GM12865 (cell line): Measurements from ENCODE around the gene GRID1.

ENCODE experiments used
- DNase-seq: peaks from one replicate; pipeline ENCODE4 v3.0.0; 2010; ENCODE audit warnings: low read depth
- H3K4me3 ChIP-seq: 2 replicates; pipeline ENCODE4 v1.5.1; 2011; ENCODE audit warnings: mild to moderate bottlenecking, low read depth, low read length, control low read depth
- TF ChIP-seq, protein P1 (sequence below): IDR thresholded peaks from 2 replicates; pipeline ENCODE4 v1.5.1; 2011; ENCODE audit warnings: low read length, control low read depth, low read depth, inconsistent platforms; ENCODE audit not compliant: insufficient read depth; ENCODE audit errors: missing control alignments

GRID1 gene

DNA sequence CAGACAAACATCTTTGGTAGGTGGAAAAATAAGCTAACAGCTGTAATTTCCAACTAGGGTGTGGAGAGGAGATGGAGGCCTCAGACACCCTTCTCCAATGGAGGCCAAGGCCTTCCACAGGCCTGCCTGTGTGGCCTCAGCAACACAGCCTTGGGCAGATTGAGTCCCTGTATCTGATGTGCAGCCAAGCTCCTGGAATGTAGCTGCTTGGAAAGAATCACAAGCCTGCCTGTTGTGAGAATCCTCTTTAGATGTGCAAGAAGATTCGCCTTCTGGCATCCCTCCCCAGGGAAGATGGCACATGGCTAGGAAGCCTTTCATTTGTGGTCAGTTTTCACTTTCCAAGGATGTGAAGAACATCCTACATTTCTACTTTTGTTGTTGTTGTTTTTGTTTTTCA, 684.0 kb downstream of the GRID1 start:
- TF ChIP-seq, protein P1, sequence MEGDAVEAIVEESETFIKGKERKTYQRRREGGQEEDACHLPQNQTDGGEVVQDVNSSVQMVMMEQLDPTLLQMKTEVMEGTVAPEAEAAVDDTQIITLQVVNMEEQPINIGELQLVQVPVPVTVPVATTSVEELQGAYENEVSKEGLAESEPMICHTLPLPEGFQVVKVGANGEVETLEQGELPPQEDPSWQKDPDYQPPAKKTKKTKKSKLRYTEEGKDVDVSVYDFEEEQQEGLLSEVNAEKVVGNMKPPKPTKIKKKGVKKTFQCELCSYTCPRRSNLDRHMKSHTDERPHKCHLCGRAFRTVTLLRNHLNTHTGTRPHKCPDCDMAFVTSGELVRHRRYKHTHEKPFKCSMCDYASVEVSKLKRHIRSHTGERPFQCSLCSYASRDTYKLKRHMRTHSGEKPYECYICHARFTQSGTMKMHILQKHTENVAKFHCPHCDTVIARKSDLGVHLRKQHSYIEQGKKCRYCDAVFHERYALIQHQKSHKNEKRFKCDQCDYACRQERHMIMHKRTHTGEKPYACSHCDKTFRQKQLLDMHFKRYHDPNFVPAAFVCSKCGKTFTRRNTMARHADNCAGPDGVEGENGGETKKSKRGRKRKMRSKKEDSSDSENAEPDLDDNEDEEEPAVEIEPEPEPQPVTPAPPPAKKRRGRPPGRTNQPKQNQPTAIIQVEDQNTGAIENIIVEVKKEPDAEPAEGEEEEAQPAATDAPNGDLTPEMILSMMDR, result no peak
- no peak overlapping the region for H3K4me3 ChIP-seq
- DNase-seq, result no peak

DNA sequence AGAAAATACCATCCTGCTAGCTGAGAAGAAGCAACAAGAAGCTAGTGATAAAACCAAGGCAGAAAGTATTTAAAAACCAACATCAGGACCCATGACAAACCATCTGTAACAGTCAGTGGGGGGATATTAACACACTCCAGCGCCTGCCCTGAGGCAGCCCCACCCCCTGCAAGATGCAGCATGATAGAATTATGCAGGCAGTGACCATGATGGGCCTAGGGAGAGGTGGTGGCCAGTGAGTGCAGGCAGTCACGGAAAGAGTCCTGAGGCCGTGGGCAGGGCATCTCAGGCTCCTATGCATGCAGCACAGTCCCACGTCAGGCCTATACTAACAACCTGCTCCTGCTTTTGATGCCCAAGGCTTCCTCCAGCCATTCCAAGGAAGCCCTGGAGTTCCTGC, 686.9 kb downstream of the GRID1 start:
- no peak overlapping the region for H3K4me3 ChIP-seq
- DNase-seq, result no peak
- TF ChIP-seq, protein P1, result no peak

DNA sequence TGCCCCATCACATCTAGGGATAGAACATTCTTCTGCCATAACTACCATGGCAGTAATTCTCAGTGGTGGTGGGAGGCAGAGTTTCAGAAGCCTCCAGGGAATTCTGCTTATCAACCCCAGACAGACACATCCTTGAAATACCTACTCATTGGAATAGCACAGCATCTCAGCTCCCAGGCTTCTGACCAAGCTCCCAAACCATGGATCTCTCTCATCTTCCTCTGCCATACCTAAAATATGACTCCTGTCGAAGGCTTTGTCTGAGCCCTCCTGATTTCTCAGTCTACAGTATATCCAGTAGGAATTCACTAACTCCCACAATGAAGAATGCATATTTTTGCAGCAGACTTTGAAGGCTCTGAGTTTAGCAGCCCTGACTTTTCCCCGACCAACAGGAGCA, 687.5 kb downstream of the GRID1 start:
- no peak overlapping the region for H3K4me3 ChIP-seq
- TF ChIP-seq, protein P1, result no peak
- no peak for DNase-seq

DNA sequence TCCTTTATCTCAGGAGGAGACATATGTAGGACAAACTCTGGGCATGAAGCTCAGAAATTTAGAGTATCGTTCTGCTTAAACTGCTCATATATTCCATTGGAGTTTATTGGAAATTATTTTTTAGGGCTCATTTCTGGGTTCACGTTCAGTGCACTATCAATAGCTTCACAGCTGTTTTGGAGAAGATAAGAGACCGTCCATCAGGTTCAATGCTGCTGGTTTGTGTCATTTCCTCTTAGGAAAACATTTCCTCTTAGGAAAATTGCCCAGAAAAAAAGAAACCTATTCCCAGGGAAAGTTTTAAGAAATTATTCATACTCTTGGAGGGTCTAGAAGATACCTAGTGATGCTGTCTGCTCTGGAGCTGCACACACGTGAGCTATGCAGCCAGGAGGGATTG, 691.7 kb downstream of the GRID1 start:
- H3K4me3 ChIP-seq, result no peak overlapping the region
- DNase-seq, result no peak
- TF ChIP-seq, protein P1, result no peak

DNA sequence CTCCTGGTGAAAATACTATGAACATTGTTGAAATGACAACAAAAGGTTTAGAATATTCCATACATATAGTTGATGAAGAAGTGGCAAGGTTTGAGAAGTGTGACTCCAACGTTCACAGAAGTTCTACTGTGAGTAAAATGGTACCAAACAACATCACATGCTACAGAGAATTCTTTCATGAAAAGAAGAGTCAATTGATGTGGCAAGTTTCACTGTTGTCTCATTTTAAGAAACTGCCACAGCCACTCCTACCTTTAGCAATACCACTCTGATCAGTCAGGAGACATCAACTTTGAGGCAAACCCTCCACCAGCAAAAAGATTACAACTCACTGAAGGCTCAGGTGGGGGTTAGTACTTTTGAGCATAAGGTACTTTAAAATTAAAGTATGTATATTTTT, 693.3 kb downstream of the GRID1 start:
- H3K4me3 ChIP-seq, result no peak overlapping the region
- TF ChIP-seq, protein P1, result no peak
- no peak for DNase-seq

DNA sequence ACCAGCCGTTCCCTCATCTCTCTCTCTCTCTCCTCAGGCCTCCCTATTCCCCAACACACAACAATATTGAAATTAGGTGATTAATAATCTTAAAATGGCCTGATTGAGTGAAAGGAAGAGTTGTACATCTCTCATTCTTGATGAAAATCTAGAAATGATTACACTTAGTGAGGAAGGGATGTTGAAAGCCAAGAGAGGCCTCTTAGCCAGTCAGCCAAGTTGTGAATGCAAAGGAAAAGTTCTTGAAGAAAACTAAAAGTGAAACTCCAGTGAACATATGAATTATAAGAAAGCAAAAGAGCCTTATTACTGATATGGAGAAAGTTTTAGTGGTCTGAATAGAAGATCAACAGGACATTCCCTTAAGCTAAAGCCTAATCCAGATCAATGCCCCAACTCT, 695.1 kb downstream of the GRID1 start:
- no peak for DNase-seq
- TF ChIP-seq, protein P1, result no peak
- H3K4me3 ChIP-seq, result no peak overlapping the region

DNA sequence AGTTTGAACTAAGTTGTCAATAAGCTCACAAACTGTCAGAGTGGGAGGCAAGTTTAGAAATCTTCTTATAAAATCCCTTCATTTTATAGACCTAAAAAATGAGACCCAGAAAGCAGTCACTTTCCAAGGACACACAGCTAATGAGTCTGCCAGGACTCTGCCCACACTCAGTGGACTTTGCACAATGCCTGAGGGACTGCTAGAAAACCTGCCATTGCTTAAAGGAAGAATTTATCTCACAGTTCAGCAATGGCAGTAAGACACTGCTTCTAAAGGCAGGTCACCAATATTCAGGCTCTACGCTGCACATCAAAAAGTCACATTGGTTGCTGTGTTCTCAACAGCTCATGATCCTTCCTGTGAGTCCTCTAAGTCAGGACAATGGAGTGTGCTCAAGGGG, 698.1 kb downstream of the GRID1 start:
- TF ChIP-seq, protein P1, result no peak
- no peak overlapping the region for H3K4me3 ChIP-seq
- DNase-seq, result no peak
